Melanocyte of skin (primary cell): ENCODE results near the gene GRAMD1B. TPM values are rescaled to one million over a fixed set of nuclear protein-coding genes. Genes with fewer than 3 reads are reported as not detected.

Source experiments
- small RNA-seq, 2 donors: library from RNA; depleted of rRNA; stranded (forward); fragments of <200 nt; gene quantifications; one replicate each; pipeline ENCODE3, GENCODE V24; 2012
- total RNA-seq, 2 donors: library from RNA; depleted of rRNA; stranded (reverse); fragments of >200 nt; gene quantifications; 2 replicates each; pipeline ENCODE4 v1.2.3, GENCODE V29; 2012

The GRAMD1B gene
- 10 to 100 TPM in 1 of 2 donors, 1 to 10 TPM in 1; 2.1 to 18.3 TPM for total RNA-seq

GRCh38 chr11:123429913-123430720 is at the start of gene GRAMD1B:
GRAMD1B (plus strand) TSS chr11:123430269; CDS start chr11:123430793, 524 bp downstream.

DNA sequence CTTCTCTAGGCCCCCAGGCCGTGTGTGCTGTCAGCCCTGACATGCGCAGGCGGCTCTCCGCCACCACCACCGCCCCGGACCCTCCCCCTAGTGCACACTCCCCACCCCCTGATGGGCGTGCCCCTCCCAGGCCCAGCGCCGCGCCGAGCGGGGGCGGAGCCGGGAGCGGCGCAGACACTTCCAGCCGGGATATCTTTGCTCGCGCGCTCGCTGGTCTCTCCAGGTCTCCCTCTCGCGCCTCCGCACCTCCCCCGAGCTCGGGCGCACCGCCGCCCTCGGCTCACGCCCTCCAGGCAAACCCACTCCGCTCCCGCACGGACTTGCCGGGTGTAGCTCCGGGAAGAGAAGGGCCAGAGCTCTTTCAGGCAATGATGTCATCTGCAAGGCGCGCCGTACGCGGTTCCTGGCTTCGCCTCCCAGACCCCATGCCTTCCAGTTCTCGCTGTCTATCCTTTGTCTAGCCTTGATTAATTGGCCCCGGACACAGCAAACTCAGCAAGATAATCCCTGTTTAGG is 224.6 kb downstream of the GRAMD1B start, which contains the start of gene SCN3B:
TSS of gene SCN3B (minus strand) at position 59 of the 516 bp plus-strand sequence. CDS start 823 bp downstream, outside the sequence.

Small RNA genes lying within 50 kb of the gene (small RNA-seq; reads per million reads assigned to genes)
- 0 reads per million in 2 donors for gene MIR4493

Other genes starting within 250 kb of the GRAMD1B start
- 10 to 100 TPM in 1 of 2 donors, 1 to 10 TPM in 1; 8.0 to 12.4 TPM for gene CLMP, start 235.0 kb upstream of the GRAMD1B start, total RNA-seq
- gene SCN3B, start 224.4 kb downstream of the GRAMD1B start, total RNA-seq: under 1 TPM; under 0.01 TPM